Measurements from ENCODE around the gene ZFYVE26.

Gene ZFYVE26

DNA sequence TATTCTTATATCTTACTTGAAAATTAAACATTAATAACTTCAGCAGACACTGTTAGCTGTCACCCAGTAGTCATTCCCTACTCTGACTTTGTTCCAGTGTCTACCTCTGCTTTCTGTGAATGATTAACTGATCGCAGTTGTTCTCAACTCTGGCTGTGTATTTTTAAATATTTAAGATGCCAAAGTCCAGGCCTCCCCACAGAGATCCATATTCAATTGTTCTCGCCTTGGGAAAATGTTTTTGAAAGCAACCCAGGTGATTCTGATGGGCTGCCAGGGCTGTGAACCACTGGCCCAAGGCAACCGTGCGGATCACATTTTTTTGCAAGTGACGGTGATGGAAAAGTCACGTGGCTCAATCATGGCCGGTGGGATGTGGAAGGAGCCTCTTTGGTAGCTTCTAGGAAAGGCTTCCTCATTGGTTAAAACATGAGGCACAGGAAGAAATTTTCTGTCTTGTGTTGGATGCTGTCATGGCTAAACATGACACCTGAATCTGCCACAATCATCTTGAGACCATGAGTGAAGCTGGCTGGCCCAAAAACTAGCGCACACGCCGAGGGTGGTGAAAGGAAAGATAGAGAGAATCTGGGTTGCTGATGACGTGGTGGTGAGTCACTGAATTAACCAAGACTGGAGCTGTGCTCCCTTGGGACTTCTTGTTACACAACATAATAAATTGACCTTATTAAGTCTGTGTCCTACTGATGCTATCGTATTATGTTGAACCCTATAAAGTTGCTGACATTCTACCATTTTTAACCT is 77.5 kb downstream of the ZFYVE26 start:
- DNase-seq (ENCODE audit: low read depth): peak; percentile 89
- TF ChIP-seq, protein P1, sequence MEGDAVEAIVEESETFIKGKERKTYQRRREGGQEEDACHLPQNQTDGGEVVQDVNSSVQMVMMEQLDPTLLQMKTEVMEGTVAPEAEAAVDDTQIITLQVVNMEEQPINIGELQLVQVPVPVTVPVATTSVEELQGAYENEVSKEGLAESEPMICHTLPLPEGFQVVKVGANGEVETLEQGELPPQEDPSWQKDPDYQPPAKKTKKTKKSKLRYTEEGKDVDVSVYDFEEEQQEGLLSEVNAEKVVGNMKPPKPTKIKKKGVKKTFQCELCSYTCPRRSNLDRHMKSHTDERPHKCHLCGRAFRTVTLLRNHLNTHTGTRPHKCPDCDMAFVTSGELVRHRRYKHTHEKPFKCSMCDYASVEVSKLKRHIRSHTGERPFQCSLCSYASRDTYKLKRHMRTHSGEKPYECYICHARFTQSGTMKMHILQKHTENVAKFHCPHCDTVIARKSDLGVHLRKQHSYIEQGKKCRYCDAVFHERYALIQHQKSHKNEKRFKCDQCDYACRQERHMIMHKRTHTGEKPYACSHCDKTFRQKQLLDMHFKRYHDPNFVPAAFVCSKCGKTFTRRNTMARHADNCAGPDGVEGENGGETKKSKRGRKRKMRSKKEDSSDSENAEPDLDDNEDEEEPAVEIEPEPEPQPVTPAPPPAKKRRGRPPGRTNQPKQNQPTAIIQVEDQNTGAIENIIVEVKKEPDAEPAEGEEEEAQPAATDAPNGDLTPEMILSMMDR (IDR thresholded peaks at IDR 0.05; ENCODE audit: insufficient read depth, low read depth, low read length, missing control alignments): no peak

DNA sequence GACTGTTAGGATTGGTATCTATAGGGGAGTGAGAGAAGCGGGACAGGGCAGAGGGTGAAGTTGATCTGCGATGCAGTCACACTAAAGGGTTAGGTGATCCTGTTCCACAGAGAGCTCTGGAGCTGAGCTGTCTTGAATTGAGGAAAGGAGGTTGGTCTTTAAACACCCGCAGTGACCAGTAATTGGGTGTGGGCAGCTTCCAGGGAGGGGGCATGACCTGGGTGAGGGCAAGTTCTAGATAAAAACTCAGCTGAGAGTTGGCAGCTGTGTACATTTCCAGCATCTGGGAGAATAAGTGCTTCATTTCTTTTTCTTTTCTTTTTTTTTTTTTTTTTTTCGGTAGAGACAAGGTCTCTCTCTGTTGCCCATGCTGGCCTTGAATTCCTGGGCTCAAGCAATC is 79.6 kb downstream of the ZFYVE26 start:
- DNase-seq (ENCODE audit: low read depth): no peak
- TF ChIP-seq, protein P1 (IDR thresholded peaks at IDR 0.05; ENCODE audit: insufficient read depth, low read depth, low read length, missing control alignments): no peak
- no peak overlapping the region for H3K4me3 ChIP-seq (ENCODE audit: low read length)

More for the DNA sequence above, 77.5 kb downstream of the ZFYVE26 start:
- H3K4me3 ChIP-seq (ENCODE audit: low read length): no peak overlapping the region

DNA sequence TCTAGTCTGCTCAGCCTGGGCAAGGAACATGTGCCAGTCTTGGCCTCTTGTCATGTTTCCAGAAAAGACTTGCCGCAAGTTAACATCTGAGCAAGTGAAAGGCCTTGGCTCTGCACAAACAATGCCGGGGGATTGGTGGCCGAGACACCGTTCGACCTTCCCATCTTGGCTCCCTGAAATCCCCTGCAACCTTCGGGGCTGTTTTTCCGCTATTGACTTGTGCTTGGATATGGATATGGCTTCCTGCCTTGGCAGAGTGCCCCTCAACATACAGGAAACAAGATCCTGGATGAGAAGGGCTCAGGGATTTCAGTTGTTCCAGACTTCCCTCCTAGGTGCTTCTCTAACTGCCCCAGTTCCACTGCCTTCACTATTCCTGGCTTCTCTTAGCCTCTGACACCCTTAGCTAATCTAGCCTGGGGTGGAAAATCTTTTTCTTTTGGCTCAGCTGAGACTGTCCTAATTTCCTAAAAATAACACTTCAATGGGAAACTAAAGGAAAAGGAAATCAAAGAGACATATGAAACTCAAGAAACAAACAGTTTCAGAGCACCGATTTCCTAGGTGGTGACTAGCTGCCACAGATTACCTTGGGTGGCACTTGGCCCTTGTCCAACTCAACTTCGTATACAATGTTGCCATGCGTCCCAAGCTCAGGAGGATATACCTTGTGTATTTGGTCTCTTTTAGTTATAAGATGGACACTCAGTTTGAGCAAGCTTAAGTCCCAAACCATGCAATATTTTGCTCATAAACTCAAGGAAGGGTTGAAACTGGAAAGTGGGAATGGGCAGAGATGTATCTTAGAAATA is 80.8 kb downstream of the ZFYVE26 start:
- no peak for DNase-seq (ENCODE audit: low read depth)
- no peak overlapping the region for H3K4me3 ChIP-seq (ENCODE audit: low read length)
- TF ChIP-seq, protein P1 (IDR thresholded peaks at IDR 0.05; ENCODE audit: insufficient read depth, low read depth, low read length, missing control alignments): no peak

DNA sequence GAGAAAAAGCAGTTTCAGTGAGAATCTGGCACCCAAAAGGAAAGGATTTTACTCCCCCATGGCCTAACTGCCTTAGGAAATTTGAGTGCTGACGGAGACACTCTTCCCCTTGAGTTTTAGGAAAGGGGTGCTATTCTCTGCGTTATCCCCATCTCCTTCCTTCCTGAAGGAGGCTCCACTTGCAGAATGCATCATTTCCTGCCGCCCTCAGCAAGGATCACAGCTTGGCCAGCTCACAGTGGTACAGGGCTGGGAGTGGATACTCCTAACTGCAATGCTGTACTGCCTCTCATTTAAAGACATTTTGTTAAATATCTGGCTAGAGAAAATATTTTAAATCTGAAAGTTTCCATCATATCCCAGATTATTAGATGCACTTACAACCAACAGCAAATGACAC is 81.7 kb downstream of the ZFYVE26 start:
- no peak overlapping the region for H3K4me3 ChIP-seq (ENCODE audit: low read length)
- TF ChIP-seq, protein P1 (IDR thresholded peaks at IDR 0.05; ENCODE audit: insufficient read depth, low read depth, low read length, missing control alignments): no peak
- no peak for DNase-seq (ENCODE audit: low read depth)

DNA sequence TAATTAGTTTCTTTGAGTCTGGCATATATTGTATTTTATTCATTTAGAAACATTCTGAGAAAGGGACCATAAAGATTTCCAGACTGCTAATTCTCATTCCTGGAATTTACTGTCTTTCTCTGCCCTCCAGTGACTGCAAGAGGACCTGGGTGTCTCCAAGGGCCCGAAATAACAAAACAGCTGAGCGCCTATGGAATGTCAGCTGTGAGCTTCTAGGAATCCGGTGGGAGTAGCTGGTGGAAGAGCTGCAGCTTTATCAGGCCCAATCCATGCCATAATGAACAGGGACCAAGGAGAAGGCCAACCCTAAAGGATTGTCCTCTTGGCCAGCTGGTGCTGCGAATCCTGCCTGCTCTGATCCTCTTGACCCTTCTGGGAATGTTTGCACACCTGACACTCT is 82.8 kb downstream of the ZFYVE26 start:
- TF ChIP-seq, protein P1 (IDR thresholded peaks at IDR 0.05; ENCODE audit: insufficient read depth, low read depth, low read length, missing control alignments): no peak
- H3K4me3 ChIP-seq (ENCODE audit: low read length): no peak overlapping the region
- DNase-seq (ENCODE audit: low read depth): no peak

DNA sequence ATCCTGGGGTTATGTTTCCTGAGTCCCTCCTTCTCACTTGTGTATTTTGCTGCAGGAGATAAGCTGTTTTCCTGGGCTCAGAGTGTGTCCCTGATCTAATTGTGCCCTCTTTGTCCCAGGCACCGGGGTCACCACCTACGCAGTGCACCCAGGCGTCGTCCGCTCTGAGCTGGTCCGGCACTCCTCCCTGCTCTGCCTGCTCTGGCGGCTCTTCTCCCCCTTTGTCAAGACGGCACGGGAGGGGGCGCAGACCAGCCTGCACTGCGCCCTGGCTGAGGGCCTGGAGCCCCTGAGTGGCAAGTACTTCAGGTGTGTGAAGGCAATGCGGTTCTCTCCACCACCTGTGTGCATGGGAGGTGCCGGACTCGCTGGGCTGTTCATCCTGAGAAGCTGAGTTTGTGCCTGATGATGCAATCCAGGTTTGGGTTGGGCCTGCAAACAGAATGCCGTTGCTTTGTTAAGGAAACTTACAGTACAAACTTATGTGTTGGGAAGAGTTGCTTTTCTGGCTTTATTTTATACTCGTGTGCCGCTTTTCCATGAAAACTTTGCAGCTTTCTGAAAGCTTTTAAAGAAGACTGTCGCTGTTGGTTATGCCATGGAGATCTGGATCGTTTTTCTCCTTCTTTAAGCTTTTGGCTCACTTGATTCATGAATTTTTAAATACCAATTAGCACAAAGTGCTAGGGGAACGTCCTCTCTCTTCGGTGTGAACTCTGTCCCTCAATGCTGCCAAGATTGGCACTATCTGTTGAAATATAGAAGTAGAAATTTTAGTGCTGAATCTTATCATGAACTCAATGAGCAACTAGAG is 87.1 kb downstream of the ZFYVE26 start:
- TF ChIP-seq, protein P1 (IDR thresholded peaks at IDR 0.05; ENCODE audit: insufficient read depth, low read depth, low read length, missing control alignments): no peak
- no peak overlapping the region for H3K4me3 ChIP-seq (ENCODE audit: low read length)
- peak; percentile 82 for DNase-seq (ENCODE audit: low read depth)
